Lower lobe of right lung (tissue), 2 donors: ENCODE results near the gene KRT80. TPM values are rescaled to one million over a fixed set of nuclear protein-coding genes. Genes with fewer than 3 reads are reported as not detected.
A peak's percentile ranks its signal among the peaks of the same experiment; 100 is the strongest.

Experiments used
- ATAC-seq, 2 donors: fragments of 200-7000 bp; cut with Tn5 transposase; one replicate each; pipeline ENCODE4 v1.9.1; 2020 to 2022; ENCODE audit warnings: mild to moderate bottlenecking in 2 of 2, moderate library complexity in 2 of 2
- DNase-seq: peaks from one replicate; pipeline ENCODE4 v3.0.0-alpha.2; 2020
- H3K27ac ChIP-seq: fragments of 200-600 bp; one replicate; pipeline ENCODE4 v1.8.0; 2022
- H3K27me3 ChIP-seq: fragments of 200-600 bp; one replicate; pipeline ENCODE4 v1.8.0; 2022; ENCODE audit warnings: low read depth
- H3K36me3 ChIP-seq: fragments of 200-600 bp; one replicate; pipeline ENCODE4 v1.8.0; 2022; ENCODE audit warnings: mild to moderate bottlenecking
- H3K4me1 ChIP-seq: fragments of 200-600 bp; one replicate; pipeline ENCODE4 v1.8.0; 2022
- H3K4me3 ChIP-seq: fragments of 200-600 bp; one replicate; pipeline ENCODE4 v1.8.0; 2022; ENCODE audit warnings: mild to moderate bottlenecking
- H3K9me3 ChIP-seq: fragments of 200-600 bp; one replicate; pipeline ENCODE4 v1.8.0; 2022
- CTCF ChIP-seq: fragments of 200-600 bp; IDR thresholded peaks from one replicate; pipeline ENCODE4 v1.8.0; 2022; ENCODE audit warnings: antibody characterized with exemption, mild to moderate bottlenecking
- intact Hi-C: fragments of 100-400 bp; cut with DNase I; formaldehyde crosslinking; loops from one replicate; pipeline ENCODE4 v1.11.0; 2022
- total RNA-seq: library from RNA; stranded (reverse); fragmentation: NEBNext Ultra II Directional; extraction: Animal tissue kit (Norgen Biotek cat#: 25700); gene quantifications from one replicate; pipeline ENCODE4 v1.2.1, GENCODE V29; 2021
- donor health status: DM: no; HTN: yes; CAD: no; lungs with severe emphysema.

The KRT80 gene
- total RNA-seq, 1 donor from 2014 or later = 3.0 TPM

GRCh38 chr12:52230364-52231281, 38.8 kb upstream of the KRT80 start:
- Histone ChIP-seq H3K27ac (peak overlapping the region; percentile 85), H3K36me3 (no peaks in the 10 kb centered on the region), H3K9me3 (no peaks in the 10 kb centered on the region), H3K4me1 (peaks cover 19% of the 10 kb centered on the region), H3K4me3 (no peak overlapping the region), H3K27me3 (peaks cover 20% of the 10 kb centered on the region)
- intact Hi-C loops = no loop called here
- TF ChIP-seq CTCF = no peak
- DNase-seq = peak; percentile 79
- peak; percentile 75 to 76 for ATAC-seq

- H3K27me3 ChIP-seq = peaks cover 20% of the 10 kb centered on the region
- no peaks in the 10 kb centered on the region for H3K9me3 ChIP-seq
- H3K4me3 ChIP-seq = no peak overlapping the region
- H3K36me3 ChIP-seq = no peaks in the 10 kb centered on the region
- H3K27ac ChIP-seq = no peak overlapping the region
- ATAC-seq (no peak), DNase-seq (no peak)
- intact Hi-C loops = no loop called here
- no peak for TF ChIP-seq CTCF
- H3K4me1 ChIP-seq = peaks cover 14% of the 10 kb centered on the region
These were observed 38.1 kb upstream of the KRT80 start for GRCh38 chr12:52229836-52230343.

- peaks cover 13% of the 10 kb centered on the region for H3K4me1 ChIP-seq
- H3K27ac ChIP-seq = no peak overlapping the region
- peaks cover 17% of the 10 kb centered on the region for H3K27me3 ChIP-seq
- intact Hi-C loops = no loop called here
- no peak overlapping the region for H3K4me3 ChIP-seq
- DNase-seq (no peak), ATAC-seq (no peak)
- H3K36me3 ChIP-seq = no peaks in the 10 kb centered on the region
- TF ChIP-seq CTCF = no peak
- no peaks in the 10 kb centered on the region for H3K9me3 ChIP-seq
These were observed 37.1 kb upstream of the KRT80 start for GRCh38 chr12:52228931-52229330.

- DNase-seq (no peak), ATAC-seq (no peak)
- TF ChIP-seq CTCF = no peak
- intact Hi-C loops = no loop called here
- Histone ChIP-seq H3K27ac (no peak overlapping the region), H3K9me3 (no peaks in the 10 kb centered on the region), H3K36me3 (no peaks in the 10 kb centered on the region), H3K4me1 (peaks cover 13% of the 10 kb centered on the region), H3K27me3 (peaks cover 11% of the 10 kb centered on the region), H3K4me3 (no peak overlapping the region)
These were observed 36.6 kb upstream of the KRT80 start for GRCh38 chr12:52228366-52228765.

GRCh38 chr12:52227606-52228166, 35.9 kb upstream of the KRT80 start:
- Histone ChIP-seq H3K9me3 (no peaks in the 10 kb centered on the region), H3K4me3 (no peak overlapping the region), H3K27ac (no peak overlapping the region), H3K4me1 (peaks cover 13% of the 10 kb centered on the region), H3K36me3 (no peaks in the 10 kb centered on the region), H3K27me3 (peaks cover 4% of the 10 kb centered on the region)
- ATAC-seq (no peak), DNase-seq (no peak)
- intact Hi-C loops = no loop called here
- TF ChIP-seq CTCF = no peak
